ENCODE data around the gene ACTRT3.
A peak's percentile ranks its signal among the peaks of the same experiment; 100 is the strongest.

Gene ACTRT3

DNA sequence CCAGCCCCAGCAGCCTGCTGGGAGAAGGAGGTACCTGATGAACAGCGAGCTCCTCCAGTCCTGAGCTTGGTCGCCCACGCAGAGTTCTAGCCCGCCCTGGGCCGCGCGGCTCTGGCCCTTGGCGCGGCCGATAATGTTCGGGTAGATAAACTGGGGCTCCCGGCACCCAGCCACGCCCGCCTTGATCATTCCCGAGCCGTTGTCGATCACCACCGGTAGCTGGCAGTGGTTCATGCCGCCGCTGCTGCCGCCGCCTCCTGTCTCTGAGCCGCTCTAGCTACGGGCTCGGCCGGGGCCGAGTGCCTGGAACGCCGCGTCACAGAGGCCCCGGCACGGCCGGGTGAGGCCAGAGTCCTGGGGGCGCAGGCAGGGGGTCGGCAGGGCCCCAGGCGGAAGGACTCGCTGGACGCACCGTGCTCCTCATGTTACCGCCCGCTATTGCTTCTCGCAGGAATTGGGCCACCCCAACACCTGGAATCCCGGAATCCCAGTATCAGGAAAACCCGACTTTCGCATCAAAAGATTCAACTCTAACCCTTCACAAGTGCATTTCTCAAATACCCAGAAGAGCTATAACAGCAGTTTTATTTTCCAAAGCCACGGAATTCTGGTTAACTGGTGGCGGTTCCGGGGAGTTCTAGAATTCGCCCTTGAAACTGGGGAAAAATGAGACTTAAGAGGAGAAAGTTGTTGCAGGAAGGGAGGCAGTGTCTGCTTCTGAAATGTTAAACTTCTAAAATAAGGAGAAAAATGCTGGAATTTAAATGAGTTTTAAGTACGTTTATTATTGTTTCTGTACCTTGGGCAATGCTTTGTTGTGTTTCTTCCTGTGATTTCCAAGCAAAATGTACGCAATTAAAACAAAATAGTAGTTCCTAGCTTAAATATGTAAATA is at the start of gene ACTRT3:
Gene ACTRT3 (minus strand): TSS at position 275 of the 895 bp plus-strand sequence. CDS start 41 bp downstream, at position 234.
- in situ Hi-C loops (cut with MboI; ENCODE audit: low sequenced_read_pairs): no loop called here
- H3K9me3 ChIP-seq: peaks cover 5% of the 10 kb centered on the region; the same call in 1 of the 2 replicates
- H3K4me3 ChIP-seq: peak within 1 kb of the TSS; percentile 36
- DNase-seq (ENCODE audit: low spot score in 2 of 2): peak; percentile 63 to 80
- H3K4me1 ChIP-seq: peaks cover 3% of the 10 kb centered on the region
- peaks cover 2% of the 10 kb centered on the region; the same call in 1 of the 2 replicates for H3K36me3 ChIP-seq (replicated peaks)
- no peaks in the 10 kb centered on the region for H3K27me3 ChIP-seq (ENCODE audit: low read depth)

DNA sequence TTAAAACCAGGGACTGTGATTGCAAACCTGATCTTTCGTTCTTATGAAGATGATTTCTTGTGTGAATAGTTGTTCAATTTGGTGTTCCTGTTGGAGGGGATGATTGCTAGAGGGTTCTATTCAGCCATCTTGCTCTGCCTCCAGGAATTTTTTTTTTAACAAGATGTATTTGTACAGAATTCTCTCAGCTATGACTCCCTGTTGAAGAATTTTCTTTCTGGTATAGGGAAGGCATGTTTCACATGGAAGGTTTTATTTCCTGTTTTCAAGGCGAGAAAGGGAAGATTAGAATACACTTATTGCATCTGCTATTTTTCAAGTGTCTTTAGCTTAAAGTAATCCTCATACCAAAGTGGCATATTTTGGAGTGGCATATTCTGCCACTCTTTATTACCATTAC is 49.0 kb upstream of the ACTRT3 start:
- no peak overlapping the region for H3K4me3 ChIP-seq
- peaks cover 3% of the 10 kb centered on the region; the same call in 1 of the 2 replicates for H3K9me3 ChIP-seq
- H3K4me1 ChIP-seq: peaks cover 6% of the 10 kb centered on the region
- no peaks in the 10 kb centered on the region for H3K36me3 ChIP-seq (replicated peaks)
- H3K27me3 ChIP-seq (ENCODE audit: low read depth): no peaks in the 10 kb centered on the region
- no peak for DNase-seq (ENCODE audit: low spot score in 2 of 2)
- in situ Hi-C loops (cut with MboI; ENCODE audit: low sequenced_read_pairs): no loop called here

- Histone ChIP-seq H3K4me3 (no peak overlapping the region), H3K9me3 (peaks cover 3% of the 10 kb centered on the region; the same call in 1 of the 2 replicates), H3K27me3 (ENCODE audit: low read depth) (no peaks in the 10 kb centered on the region), H3K36me3 (replicated peaks) (no peaks in the 10 kb centered on the region), H3K4me1 (peaks cover 23% of the 10 kb centered on the region)
- in situ Hi-C loops (cut with MboI; ENCODE audit: low sequenced_read_pairs): no loop called here
- DNase-seq (ENCODE audit: low spot score in 2 of 2): no peak
Measured at GRCh38 chr3:169815590-169816150, 46.3 kb upstream of the ACTRT3 start.

DNA sequence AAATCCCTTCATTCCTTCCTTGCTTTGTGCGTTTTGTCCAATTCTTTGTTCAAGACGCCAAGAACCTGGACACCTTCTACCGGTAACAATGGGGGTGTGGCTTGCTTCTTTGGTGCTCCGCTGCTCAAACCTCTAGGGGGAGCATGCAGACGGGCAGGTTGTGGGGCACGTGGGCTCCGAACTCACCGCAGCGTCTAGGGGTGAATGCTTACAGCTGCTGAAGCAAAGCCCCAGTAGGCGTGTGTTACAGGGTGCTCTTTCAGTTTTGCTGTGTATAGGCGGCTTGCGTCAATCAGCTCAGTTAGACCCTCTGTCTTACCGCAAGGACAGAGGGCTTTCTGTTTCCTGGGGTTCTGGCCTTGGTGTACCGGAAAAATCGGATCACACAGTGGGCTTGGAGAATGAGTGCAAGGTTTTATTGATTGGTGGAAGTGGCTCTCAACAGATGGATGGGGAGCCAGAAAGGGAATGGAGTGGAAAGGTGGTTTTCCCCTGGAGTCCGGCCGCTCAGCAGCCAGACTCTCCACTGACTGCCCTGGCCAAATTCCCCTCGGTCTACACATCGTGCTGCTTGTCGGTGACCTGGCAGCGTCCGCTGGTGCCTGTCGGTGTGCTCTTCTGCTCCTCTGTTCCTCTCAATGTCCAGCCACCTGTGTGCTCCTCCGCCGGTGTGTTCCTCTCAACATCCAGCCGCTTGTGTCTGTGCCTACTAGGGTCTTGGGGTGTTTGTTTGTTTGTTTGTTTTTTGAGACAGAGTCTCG is 44.6 kb upstream of the ACTRT3 start:
- no peaks in the 10 kb centered on the region for H3K36me3 ChIP-seq (replicated peaks)
- H3K4me1 ChIP-seq: peaks cover 24% of the 10 kb centered on the region
- no peaks in the 10 kb centered on the region for H3K27me3 ChIP-seq (ENCODE audit: low read depth)
- peak overlapping the region; percentile 51 for H3K4me3 ChIP-seq
- peak; percentile 41 to 86 for DNase-seq (ENCODE audit: low spot score in 2 of 2)
- in situ Hi-C loops (cut with MboI; ENCODE audit: low sequenced_read_pairs): no loop called here
- H3K9me3 ChIP-seq: peaks cover 3% of the 10 kb centered on the region; the same call in 1 of the 2 replicates

GRCh38 chr3:169813278-169813677 is 43.9 kb upstream of the ACTRT3 start:
- H3K27me3 ChIP-seq (ENCODE audit: low read depth): no peaks in the 10 kb centered on the region
- DNase-seq (ENCODE audit: low spot score in 2 of 2): no peak
- H3K4me3 ChIP-seq: peak overlapping the region; percentile 51
- peaks cover 3% of the 10 kb centered on the region; the same call in 1 of the 2 replicates for H3K9me3 ChIP-seq
- H3K4me1 ChIP-seq: peaks cover 24% of the 10 kb centered on the region
- in situ Hi-C loops (cut with MboI; ENCODE audit: low sequenced_read_pairs): no loop called here
- no peaks in the 10 kb centered on the region for H3K36me3 ChIP-seq (replicated peaks)

DNA sequence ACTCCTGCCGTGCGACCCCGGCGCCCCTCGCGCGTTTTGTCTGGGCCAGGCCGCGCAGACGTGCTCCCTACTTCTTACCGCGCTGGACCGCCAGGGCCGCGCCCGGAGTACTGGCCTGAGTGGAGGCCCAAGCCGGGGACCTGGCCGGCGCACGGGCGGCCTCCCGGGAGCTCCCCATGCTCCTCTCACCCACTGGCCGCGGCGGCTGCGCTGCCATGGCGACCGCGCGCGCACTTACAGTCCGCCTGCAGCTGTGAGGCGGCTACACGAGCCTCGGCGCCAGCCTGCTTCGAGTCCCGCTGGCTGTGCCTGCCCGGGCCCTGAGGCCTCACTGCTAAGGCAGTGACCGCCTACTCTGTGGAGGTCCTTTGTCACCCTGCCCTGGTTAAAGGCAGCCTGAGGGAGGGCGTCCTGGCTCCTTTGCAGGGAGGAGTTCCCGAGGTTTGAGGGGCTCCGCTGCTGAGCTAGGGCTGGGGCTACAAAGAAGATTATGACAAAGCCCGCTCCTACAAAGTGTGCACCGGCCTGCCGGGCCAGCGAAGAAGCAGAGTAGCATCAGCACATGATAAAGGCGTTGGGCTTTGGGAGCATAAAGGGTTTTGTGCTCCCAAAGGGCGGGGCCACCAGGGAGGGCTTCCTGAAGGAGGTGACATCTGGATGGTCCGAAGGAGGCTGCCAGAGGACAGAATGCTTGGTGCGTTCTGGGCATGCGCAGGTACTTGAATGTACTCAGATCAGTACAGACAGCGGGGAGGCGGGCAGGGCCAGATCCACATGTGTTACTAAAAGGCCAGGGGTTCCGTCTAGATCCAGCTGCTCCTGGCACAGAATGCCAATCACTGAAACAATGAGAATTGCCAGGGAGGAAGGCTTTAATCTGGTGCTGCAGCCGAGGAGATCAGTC is 43.2 kb upstream of the ACTRT3 start, which contains the start of the genes LRRC34 and LRRIQ4:
Gene LRRC34 (minus strand): TSS at position 573 of the 904 bp plus-strand sequence. CDS start 356 bp downstream, at position 217.
Gene LRRIQ4 (plus strand): TSS at position 539 of the 904 bp plus-strand sequence. CDS start 9,052 bp downstream, outside the sequence.
- peak; percentile 85 to 94 for DNase-seq (ENCODE audit: low spot score in 2 of 2)
- Histone ChIP-seq H3K4me3 (peak within 1 kb of the TSS; percentile 51), H3K4me1 (peaks cover 24% of the 10 kb centered on the region), H3K27me3 (ENCODE audit: low read depth) (no peaks in the 10 kb centered on the region), H3K9me3 (peaks cover 3% of the 10 kb centered on the region; the same call in 1 of the 2 replicates), H3K36me3 (replicated peaks) (no peaks in the 10 kb centered on the region)
- in situ Hi-C loops (cut with MboI; ENCODE audit: low sequenced_read_pairs): no loop called here

DNA sequence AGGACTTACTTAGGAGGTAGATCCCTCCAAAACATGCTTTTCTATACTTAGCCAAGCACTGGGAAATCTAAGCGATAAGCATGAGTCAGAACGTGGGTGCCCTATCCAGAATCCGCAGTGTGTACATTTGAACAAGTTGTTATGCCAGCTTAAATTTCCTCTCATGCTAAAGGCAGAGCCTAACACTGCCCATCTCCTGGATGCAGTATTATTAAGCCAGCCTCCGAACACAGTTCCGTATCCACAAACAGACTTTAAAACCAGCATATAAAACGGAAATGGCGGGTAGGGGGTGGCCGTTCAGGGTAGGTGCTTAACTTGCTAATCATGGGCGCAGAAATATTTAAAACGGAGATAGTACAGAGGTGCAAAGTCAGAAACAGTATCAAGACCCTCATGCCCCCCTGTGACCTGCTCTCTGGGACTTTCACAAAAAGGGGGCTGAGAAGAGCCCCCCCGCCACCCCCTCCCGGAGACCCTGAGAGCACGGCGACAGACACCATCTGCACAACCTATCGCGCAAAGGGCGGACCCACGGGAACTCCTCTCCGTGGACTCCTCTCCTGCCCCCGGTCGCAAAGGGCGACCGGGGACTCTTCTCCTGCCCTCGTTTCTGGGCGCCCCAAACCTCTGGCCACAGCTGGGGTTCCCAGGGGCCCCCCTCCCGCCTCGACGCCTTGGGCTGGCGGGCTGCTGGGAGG is 42.4 kb upstream of the ACTRT3 start:
- Histone ChIP-seq H3K36me3 (replicated peaks) (0 out of 2 replicates have a peak, but pooled peaks cover 3% of the 10 kb centered on the region), H3K27me3 (ENCODE audit: low read depth) (no peaks in the 10 kb centered on the region), H3K9me3 (peaks cover 3% of the 10 kb centered on the region; the same call in 1 of the 2 replicates), H3K4me1 (peaks cover 24% of the 10 kb centered on the region), H3K4me3 (peak overlapping the region; percentile 51)
- peak; percentile 57 to 61 for DNase-seq (ENCODE audit: low spot score in 2 of 2)
- in situ Hi-C loops (cut with MboI; ENCODE audit: low sequenced_read_pairs): no loop called here

DNA sequence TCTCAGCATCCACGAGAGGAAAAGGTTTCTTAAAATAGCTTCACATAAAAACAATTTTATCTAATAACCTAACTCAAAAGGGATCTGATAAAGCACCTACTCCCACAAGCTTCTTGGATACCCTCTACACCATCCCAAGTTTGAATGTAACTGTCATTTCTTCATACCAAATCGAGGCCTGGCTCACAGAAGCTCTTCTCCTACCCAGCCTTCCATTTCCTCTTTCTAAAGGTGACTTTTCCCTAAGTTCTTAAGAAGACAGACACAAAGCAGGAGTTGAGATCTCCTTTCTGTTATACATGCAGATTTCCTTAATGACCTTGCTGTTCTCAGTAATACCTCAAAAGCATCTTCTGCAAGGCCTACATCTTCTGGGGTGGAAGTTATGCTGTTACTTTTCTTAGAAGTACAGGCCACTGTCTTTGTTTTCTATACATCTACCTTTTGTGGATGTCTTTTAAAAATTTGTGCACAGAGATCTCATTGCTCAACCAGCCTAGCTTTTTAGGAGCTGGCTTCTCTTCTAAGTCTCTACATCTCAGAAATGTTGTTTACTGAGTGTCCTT is 40.0 kb upstream of the ACTRT3 start:
- in situ Hi-C loops (cut with MboI; ENCODE audit: low sequenced_read_pairs): no loop called here
- H3K4me1 ChIP-seq: peaks cover 24% of the 10 kb centered on the region
- no peaks in the 10 kb centered on the region for H3K9me3 ChIP-seq
- H3K27me3 ChIP-seq (ENCODE audit: low read depth): no peaks in the 10 kb centered on the region
- no peak for DNase-seq (ENCODE audit: low spot score in 2 of 2)
- peaks cover 17% of the 10 kb centered on the region for H3K36me3 ChIP-seq (replicated peaks)
- H3K4me3 ChIP-seq: no peak overlapping the region

DNA sequence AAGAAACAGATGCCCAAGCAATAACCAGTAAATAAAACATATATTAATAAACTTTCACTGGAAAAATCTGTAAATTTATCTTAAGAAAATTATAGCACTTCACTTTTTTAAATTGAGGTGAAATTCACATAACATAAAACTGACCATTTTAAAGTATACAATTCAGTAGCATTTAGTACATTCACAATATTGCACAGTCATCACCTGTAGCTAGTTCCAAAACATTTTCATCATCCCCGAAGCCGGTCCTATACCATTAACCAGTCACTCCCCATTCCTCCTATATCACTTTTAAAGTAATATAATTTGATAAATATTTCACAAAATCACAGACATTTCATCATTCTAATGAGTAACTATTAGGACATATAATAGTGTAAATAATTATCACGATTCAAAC is 35.3 kb upstream of the ACTRT3 start:
- no peaks in the 10 kb centered on the region for H3K27me3 ChIP-seq (ENCODE audit: low read depth)
- H3K36me3 ChIP-seq (replicated peaks): peaks cover 53% of the 10 kb centered on the region
- no peaks in the 10 kb centered on the region for H3K9me3 ChIP-seq
- no peaks in the 10 kb centered on the region; the same call in none of the 2 replicates for H3K4me1 ChIP-seq
- in situ Hi-C loops (cut with MboI; ENCODE audit: low sequenced_read_pairs): no loop called here
- H3K4me3 ChIP-seq: no peak overlapping the region
- DNase-seq (ENCODE audit: low spot score in 2 of 2): no peak

DNA sequence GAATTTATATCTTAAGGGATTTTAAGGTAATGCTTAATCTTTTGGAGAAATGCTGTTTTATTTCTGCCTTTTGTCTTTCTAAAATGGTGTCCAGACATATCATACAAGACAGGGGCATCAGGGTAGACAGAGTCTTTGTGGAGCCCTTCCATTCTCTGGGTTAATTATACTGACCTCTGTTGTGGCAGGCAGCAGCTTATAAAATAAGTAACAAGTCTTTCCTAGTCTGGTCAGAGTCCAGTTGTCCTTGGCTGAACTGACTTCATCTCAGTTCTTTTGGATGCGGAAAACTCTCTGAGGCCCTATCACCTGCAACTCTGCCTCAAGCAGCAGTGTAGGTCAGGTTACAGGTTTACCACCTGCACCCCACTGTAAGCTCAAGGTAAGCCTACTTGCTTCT is 23.0 kb upstream of the ACTRT3 start:
- DNase-seq (ENCODE audit: low spot score in 2 of 2): no peak
- in situ Hi-C loops (cut with MboI; ENCODE audit: low sequenced_read_pairs): no loop called here
- Histone ChIP-seq H3K9me3 (no peaks in the 10 kb centered on the region), H3K27me3 (ENCODE audit: low read depth) (no peaks in the 10 kb centered on the region), H3K36me3 (replicated peaks) (peaks cover 23% of the 10 kb centered on the region), H3K4me3 (no peak overlapping the region), H3K4me1 (no peaks in the 10 kb centered on the region)

DNA sequence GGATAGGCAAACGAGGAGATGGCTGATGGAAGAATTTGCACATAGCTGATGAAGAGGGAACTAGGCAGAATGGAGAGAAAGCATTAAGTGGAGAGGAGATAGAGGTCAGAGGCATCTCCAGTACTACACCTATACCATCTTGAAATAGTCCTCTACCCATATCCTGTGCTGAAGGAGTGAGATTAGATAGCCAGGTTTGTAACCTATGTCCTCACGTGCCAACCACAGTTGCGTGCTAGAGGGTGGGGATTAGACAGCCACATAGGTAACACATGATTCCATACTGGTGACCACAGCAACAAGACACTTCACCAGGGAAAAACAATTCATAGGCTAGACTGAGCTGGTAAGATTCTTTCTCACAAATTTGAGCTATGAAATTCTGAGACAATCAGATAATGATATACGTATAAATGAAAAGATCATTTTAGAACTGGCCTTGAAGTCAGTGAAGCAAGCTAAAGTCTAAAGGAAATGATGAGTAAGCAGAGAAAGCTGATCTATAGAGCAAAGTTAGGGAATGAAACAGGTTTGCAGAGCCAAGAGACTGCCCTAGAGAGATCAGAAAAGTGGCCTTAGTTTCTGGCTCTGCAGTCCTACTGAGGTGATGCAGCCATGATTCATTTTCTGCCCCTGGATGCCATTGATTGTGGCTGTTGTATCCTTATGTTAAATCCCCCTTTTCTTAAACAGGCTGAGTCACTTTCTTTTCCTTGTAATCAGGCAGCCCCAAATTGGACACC is 21.5 kb upstream of the ACTRT3 start:
- in situ Hi-C loops (cut with MboI; ENCODE audit: low sequenced_read_pairs): no loop called here
- Histone ChIP-seq H3K9me3 (no peaks in the 10 kb centered on the region), H3K27me3 (ENCODE audit: low read depth) (no peaks in the 10 kb centered on the region), H3K36me3 (replicated peaks) (peaks cover 37% of the 10 kb centered on the region), H3K4me3 (no peak overlapping the region), H3K4me1 (no peaks in the 10 kb centered on the region)
- no peak for DNase-seq (ENCODE audit: low spot score in 2 of 2)

Data from HAP-1 (cell line).